Mucosa of stomach (tissue), 1 donor: ENCODE data around the gene VAV3.
A peak's percentile ranks its signal among the peaks of the same experiment; 100 is the strongest.
"Not testable (repeated sequence)": the region's sequence is repeated elsewhere in the genome, so short reads cannot be mapped to it uniquely, and the experiment has no call there.

Experiments
- H3K27me3 ChIP-seq: one replicate; pipeline ENCODE4 v1.7.0; 2013; ENCODE audit warnings: mild to moderate bottlenecking, low read length; ENCODE audit not compliant: control insufficient read depth, insufficient read depth
- H3K36me3 ChIP-seq: one replicate; pipeline ENCODE4 v1.7.0; 2013; ENCODE audit warnings: low read length; ENCODE audit not compliant: control insufficient read depth, insufficient read depth
- H3K4me1 ChIP-seq: one replicate; pipeline ENCODE4 v1.7.0; 2013; ENCODE audit warnings: mild to moderate bottlenecking, low read length; ENCODE audit not compliant: control insufficient read depth, insufficient read depth
- H3K4me3 ChIP-seq: one replicate; pipeline ENCODE4 v1.7.0; 2013; ENCODE audit warnings: low read length
- H3K9ac ChIP-seq: one replicate; pipeline ENCODE4 v1.7.0; 2013; ENCODE audit warnings: mild to moderate bottlenecking, low read length, moderate library complexity
- H3K9me3 ChIP-seq: one replicate; pipeline ENCODE4 v1.7.0; 2013; ENCODE audit warnings: mild to moderate bottlenecking, low read length, moderate library complexity; ENCODE audit not compliant: control insufficient read depth
- donor health status: Pancreatic carcinoma.

VAV3 gene

GRCh38 chr1:107965110-107965991 is at the start of gene VAV3:
Gene VAV3 (minus strand): TSS chr1:107965180. CDS start chr1:107964869, 311 bp downstream.
- peak within 1 kb of the TSS; percentile 41 for H3K9ac ChIP-seq
- H3K4me1 ChIP-seq: peaks cover 16% of the 10 kb centered on the region
- peak within 1 kb of the TSS; percentile 14 for H3K4me3 ChIP-seq

GRCh38 chr1:108012553-108012952 is 47.6 kb upstream of the VAV3 start:
- Histone ChIP-seq H3K9me3 (no peaks in the 10 kb centered on the region), H3K27me3 (no peaks in the 10 kb centered on the region)

More at GRCh38 chr1:107965110-107965991, at the start of gene VAV3:
- H3K9me3 ChIP-seq: no peaks in the 10 kb centered on the region
- H3K36me3 ChIP-seq: no peaks in the 10 kb centered on the region
- peaks cover 31% of the 10 kb centered on the region for H3K27me3 ChIP-seq

GRCh38 chr1:108011295-108011694 is 46.3 kb upstream of the VAV3 start:
- H3K27me3 ChIP-seq: no peaks in the 10 kb centered on the region
- H3K9ac ChIP-seq: no peak overlapping the region
- no peaks in the 10 kb centered on the region for H3K36me3 ChIP-seq
- no peak overlapping the region for H3K4me3 ChIP-seq
- H3K4me1 ChIP-seq: no peaks in the 10 kb centered on the region
- no peaks in the 10 kb centered on the region for H3K9me3 ChIP-seq

More at GRCh38 chr1:108012553-108012952, 47.6 kb upstream of the VAV3 start:
- H3K36me3 ChIP-seq: no peaks in the 10 kb centered on the region
- H3K4me3 ChIP-seq: no peak overlapping the region
- no peaks in the 10 kb centered on the region for H3K4me1 ChIP-seq
- no peak overlapping the region for H3K9ac ChIP-seq

GRCh38 chr1:108010581-108010980 is 45.6 kb upstream of the VAV3 start:
- no peaks in the 10 kb centered on the region for H3K36me3 ChIP-seq

GRCh38 chr1:108009603-108010195 is 44.7 kb upstream of the VAV3 start:
- no peaks in the 10 kb centered on the region for H3K4me1 ChIP-seq
- H3K4me3 ChIP-seq: no peak overlapping the region
- H3K9me3 ChIP-seq: no peaks in the 10 kb centered on the region
- H3K9ac ChIP-seq: no peak overlapping the region
- no peaks in the 10 kb centered on the region for H3K36me3 ChIP-seq
- H3K27me3 ChIP-seq: no peaks in the 10 kb centered on the region

More at GRCh38 chr1:108010581-108010980, 45.6 kb upstream of the VAV3 start:
- no peak overlapping the region for H3K4me3 ChIP-seq
- no peaks in the 10 kb centered on the region for H3K27me3 ChIP-seq
- H3K9me3 ChIP-seq: no peaks in the 10 kb centered on the region
- no peaks in the 10 kb centered on the region for H3K4me1 ChIP-seq
- H3K9ac ChIP-seq: no peak overlapping the region

GRCh38 chr1:108007531-108007930 is 42.6 kb upstream of the VAV3 start:
- H3K36me3 ChIP-seq: no peaks in the 10 kb centered on the region
- H3K4me3 ChIP-seq: no peak overlapping the region
- no peak overlapping the region for H3K9ac ChIP-seq
- no peaks in the 10 kb centered on the region for H3K27me3 ChIP-seq
- H3K9me3 ChIP-seq: no peaks in the 10 kb centered on the region
- no peaks in the 10 kb centered on the region for H3K4me1 ChIP-seq

- H3K9ac ChIP-seq: no peak overlapping the region
- H3K9me3 ChIP-seq: no peaks in the 10 kb centered on the region
- H3K4me3 ChIP-seq: no peak overlapping the region
- no peaks in the 10 kb centered on the region for H3K4me1 ChIP-seq
- no peaks in the 10 kb centered on the region for H3K27me3 ChIP-seq
- no peaks in the 10 kb centered on the region for H3K36me3 ChIP-seq
Measured at GRCh38 chr1:108007070-108007469, 42.1 kb upstream of the VAV3 start.

GRCh38 chr1:108004919-108005318 is 39.9 kb upstream of the VAV3 start:
- H3K27me3 ChIP-seq, H3K9me3 ChIP-seq, H3K36me3 ChIP-seq, H3K4me3 ChIP-seq, H3K9ac ChIP-seq, H3K4me1 ChIP-seq: not testable (repeated sequence)

GRCh38 chr1:108000620-108001111 is 35.7 kb upstream of the VAV3 start:
- no peaks in the 10 kb centered on the region for H3K9me3 ChIP-seq
- H3K27me3 ChIP-seq: no peaks in the 10 kb centered on the region
- H3K4me1 ChIP-seq: no peaks in the 10 kb centered on the region
- H3K9ac ChIP-seq: no peak overlapping the region
- H3K36me3 ChIP-seq: no peaks in the 10 kb centered on the region
- H3K4me3 ChIP-seq: no peak overlapping the region

- Histone ChIP-seq H3K36me3 (no peaks in the 10 kb centered on the region), H3K4me1 (no peaks in the 10 kb centered on the region), H3K4me3 (no peak overlapping the region), H3K27me3 (no peaks in the 10 kb centered on the region), H3K9ac (no peak overlapping the region), H3K9me3 (no peaks in the 10 kb centered on the region)
Measured at GRCh38 chr1:108000184-108000583, 35.2 kb upstream of the VAV3 start.

GRCh38 chr1:107997866-107998265 is 32.9 kb upstream of the VAV3 start:
- Histone ChIP-seq H3K4me3 (no peak overlapping the region), H3K9me3 (no peaks in the 10 kb centered on the region), H3K27me3 (no peaks in the 10 kb centered on the region), H3K4me1 (no peaks in the 10 kb centered on the region), H3K9ac (no peak overlapping the region), H3K36me3 (no peaks in the 10 kb centered on the region)

- no peaks in the 10 kb centered on the region for H3K27me3 ChIP-seq
- no peaks in the 10 kb centered on the region for H3K4me1 ChIP-seq
- no peaks in the 10 kb centered on the region for H3K36me3 ChIP-seq
- H3K9me3 ChIP-seq: no peaks in the 10 kb centered on the region
- no peak overlapping the region for H3K9ac ChIP-seq
- no peak overlapping the region for H3K4me3 ChIP-seq
Measured at GRCh38 chr1:107993920-107994319, 28.9 kb upstream of the VAV3 start.
